HG03342 (cell line): Measurements from ENCODE around the gene RBM4B.
A peak's percentile ranks its signal among the peaks of the same experiment; 100 is the strongest.

Experiments
- ATAC-seq: cut with Tn5 transposase; IDR thresholded peaks from one replicate; pipeline ENCODE4 v1.9.1; 2021; ENCODE audit warnings: mild to moderate bottlenecking, moderate library complexity; ENCODE audit not compliant: unreplicated experiment

RBM4B gene

DNA sequence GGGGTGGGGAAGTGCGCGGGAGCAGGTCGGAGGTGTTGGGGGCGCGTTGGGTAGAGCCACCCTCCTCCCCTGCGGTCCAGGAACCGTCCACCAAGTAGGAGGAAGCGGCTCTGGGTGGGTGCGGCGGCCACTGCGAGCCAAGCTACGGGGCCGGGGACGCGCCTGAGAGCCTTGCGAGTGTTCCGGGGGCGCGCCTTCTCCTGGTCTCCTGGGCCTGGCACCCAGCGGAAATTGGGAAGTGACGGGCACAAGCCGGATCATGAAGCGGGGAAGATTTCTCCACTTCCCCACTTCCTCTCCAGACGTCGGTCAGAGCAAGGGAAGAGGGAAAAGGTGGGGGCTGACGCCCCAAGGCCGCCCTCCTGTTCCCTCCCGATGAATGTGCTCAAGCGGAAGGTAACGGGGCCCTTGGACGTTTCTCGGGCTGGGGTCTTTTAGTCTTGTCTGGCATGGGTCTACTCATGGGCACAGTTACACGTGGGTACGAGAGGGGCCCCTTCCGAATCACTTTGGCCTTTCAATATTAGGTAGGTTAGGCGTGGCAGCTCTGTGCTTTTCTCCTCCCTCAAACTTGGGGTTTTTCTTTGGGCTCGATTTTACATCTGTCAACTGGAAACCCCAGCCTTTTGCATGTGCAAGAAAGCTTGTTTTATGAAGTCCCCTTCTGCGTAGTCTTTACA, 60.4 kb downstream of the RBM4B start:
- ATAC-seq: no peak

DNA sequence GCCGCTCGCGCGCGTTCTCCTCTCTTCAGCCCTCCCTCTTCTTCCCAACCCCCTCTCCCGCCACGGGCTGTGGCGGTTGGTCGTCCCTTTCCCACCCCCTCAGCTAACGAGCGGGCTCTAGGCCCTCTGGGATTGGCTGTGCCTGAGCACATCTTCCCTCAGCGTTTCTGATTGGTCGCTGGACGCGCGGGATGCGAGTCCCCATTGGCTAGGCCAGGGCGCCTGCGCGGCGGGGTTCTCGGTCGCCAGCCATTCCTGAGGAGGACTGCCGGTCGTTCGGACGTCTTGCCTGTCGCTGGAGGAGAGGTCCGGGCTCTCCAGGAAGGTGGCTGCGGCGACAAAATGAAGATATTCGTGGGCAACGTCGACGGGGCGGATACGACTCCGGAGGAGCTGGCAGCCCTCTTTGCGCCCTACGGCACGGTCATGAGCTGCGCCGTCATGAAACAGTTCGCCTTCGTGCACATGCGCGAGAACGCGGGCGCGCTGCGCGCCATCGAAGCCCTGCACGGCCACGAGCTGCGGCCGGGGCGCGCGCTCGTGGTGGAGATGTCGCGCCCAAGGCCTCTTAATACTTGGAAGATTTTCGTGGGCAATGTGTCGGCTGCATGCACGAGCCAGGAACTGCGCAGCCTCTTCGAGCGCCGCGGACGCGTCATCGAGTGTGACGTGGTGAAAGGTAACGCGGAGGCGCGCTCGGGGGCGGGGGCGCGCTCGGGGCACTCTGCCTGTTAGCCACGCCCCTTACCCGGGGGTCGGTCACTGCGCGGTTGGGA, 61.1 kb downstream of the RBM4B start, which contains the start of gene RBM14:
Gene RBM14 (plus strand): TSS at position 252 of the 776 bp plus-strand sequence. CDS start 91 bp downstream, at position 343.
- ATAC-seq: peak; percentile 84
